Measurements from ENCODE around the gene PRKAA1.

The PRKAA1 gene

DNA sequence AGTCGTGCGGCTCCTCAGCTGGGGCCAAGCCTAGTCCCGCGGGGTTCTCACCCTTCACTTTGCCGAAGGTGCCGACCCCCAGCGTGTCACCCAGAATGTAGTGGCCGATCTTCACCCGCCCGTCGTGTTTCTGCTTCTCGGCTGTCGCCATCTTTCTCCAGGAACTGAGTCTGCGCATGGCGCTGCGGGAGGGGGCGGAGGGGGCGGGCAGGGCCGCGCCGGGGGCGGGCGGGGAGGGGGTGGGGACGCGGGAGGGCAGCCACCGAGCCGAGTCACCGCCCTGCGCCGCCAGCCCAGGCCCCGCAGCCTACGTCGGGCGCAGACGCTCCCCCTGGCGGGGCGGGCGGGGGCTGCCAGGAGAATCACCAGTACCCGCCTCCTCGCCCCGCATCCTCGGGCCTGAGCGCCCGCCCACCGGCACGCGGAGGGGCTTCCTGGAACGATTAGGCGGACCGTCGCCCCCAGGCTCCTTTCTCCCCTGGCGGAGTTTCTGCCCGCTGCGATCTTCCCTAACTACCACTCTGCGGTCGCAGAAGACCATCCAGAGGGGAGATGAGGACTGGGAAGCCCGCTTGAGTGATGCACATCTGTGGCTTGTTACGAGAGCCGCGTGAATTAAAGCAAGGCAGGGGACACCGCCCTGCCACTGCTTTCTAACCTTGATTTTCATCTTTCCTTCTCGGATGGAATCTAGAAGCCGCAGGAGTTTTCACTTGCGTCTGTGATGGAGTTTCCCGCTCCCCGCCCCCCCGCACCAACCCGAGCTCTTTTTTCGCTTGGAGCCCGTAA lies at the start of gene PRKAA1:
Gene PRKAA1 (minus strand): TSS at position 363 of the 789 bp plus-strand sequence. CDS start 185 bp downstream, at position 178.
- DNase-seq (ENCODE audit: low read depth in 2 of 2): peak; percentile 74 to 80

DNA sequence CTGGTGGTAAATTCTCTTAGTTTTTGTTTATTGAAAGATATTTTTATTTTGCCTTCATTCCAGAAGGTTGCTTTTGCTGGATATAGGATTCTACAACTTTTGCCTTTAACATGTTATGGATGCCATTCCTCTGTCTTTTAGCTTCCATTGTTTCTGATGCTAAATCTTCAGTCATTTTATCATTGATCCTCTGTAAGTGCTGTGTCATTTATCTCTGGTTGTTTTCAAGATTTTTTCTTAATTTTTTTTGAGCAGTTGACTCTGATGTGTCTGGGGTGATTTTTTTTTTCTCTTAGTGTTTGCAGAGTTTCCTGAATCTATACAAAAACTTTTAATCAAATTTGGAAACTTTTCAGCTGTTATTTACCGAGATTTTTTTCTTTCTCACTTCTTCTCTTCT lies 49.4 kb upstream of the PRKAA1 start:
- no peak for DNase-seq (ENCODE audit: low read depth in 2 of 2)

- no peak for DNase-seq (ENCODE audit: low read depth in 2 of 2)
Observed at GRCh38 chr5:40846371-40846770, 48.2 kb upstream of the PRKAA1 start.

DNA sequence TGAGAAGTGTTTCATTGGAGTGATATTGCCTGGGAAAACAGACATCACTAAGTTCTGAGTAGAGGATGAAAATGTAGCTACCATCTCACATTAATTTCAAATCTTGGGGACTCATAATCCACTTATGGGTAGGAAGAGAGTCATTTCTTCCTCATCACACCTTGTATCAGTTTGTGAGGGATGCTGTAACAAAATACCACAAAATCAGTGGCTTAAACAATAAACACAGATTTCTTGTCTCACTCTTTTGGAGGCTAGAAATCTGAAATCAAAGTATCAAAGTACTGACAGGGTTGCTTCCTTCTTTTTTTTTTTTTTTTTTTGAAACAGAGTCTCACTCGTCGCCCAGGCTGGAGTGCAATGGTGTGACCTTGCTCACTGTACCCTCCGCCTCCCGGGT lies 46.4 kb upstream of the PRKAA1 start:
- no peak for DNase-seq (ENCODE audit: low read depth in 2 of 2)

DNA sequence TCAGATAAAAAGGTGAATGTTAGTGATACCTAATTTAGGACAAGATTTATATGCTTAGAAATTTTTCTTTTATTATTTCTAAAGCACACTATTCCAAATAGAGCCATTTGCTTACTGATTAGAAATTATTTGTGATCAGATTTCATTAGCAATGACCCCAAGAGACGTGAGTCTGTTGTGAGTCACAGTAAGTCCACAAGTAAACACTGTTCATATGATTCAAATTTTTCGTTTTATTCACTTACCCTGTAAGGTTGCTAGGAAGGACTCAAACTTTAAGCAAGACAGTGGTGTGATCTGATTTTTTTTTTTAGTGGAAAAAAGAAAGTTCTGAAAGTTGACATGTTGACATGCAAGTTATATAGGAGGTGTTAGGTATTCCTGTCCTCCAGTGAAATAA lies 44.2 kb upstream of the PRKAA1 start:
- DNase-seq (ENCODE audit: low read depth in 2 of 2): no peak

DNA sequence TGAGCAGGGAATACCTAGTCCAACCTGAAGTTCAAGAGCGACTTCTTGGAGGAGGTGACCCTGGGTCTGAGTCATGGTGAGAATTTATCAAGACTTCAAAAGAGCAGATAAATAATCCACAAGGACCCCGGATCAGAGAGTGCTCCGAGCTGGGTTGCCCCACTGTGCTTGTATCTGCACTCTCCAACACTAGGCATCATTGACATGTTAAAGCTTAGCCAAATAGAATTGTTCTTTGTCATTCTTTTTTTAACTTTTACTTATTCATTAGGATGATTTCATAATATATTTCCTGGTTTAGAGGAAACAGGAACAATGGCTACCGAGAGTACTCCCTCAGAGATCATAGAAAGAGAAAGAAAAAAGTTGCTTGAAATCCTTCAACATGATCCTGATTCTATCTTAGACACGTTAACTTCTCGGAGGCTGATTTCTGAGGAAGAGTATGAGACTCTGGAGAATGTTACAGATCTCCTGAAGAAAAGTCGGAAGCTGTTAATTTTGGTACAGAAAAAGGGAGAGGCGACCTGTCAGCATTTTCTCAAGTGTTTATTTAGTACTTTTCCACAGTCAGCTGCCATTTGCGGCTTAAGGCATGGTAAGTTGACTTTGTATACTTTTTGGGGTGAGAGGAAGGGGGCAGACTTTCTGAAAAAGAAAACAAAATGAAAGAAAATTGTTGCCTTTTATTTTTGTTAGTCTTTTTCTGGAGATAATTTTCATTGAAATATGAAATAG lies 43.1 kb upstream of the PRKAA1 start, which contains the start of gene CARD6:
Gene CARD6 (plus strand): TSS at position 300 of the 738 bp plus-strand sequence. CDS start 16 bp downstream, at position 316.
- no peak for DNase-seq (ENCODE audit: low read depth in 2 of 2)

- no peak for DNase-seq (ENCODE audit: low read depth in 2 of 2)
Observed at GRCh38 chr5:40838086-40838485, 39.9 kb upstream of the PRKAA1 start.

DNA sequence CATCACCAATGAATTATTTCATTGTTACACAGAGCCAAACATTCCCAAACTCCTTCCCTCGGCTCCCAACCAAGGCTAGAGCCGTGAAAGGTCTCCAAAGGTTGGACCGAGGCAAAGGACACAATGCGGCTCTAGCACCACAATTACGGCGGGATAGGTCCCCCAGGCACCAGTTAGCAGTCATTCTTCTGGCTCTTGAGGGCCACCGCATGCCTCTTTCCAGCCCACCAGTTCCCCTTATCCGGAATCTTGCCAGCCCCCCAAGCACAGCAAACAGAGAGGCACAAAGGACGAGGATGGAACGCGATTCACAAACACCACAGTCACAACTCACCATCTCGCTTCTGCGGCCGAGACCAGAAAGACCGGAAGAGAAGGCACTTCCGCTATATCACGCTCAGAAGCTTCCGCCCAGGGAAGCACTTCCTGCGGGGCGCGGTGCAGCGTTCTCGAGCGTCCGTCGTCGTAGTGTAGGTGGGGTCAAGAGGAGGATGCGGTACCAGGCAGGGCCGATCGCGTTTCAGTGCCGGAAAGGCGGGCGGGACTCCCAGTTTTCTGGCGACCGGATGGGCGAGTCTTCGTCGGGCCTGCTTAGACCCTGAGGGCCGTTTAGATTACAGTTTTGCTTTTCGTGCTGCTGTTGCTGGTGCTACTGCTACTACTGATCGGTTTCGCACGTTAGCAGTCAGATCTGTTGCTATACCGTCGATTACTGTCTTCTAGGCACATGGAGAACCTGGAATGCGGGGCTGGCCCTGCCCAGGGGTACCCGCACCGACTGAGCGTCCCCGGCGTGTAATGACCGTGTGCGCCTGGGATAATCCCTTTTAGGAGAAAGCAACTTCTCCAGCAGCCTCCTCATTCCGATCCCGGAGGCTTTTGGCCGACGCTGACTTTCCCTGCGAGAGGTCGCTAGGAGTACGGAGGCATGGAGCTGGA lies 36.9 kb upstream of the PRKAA1 start, which contains the start of gene RPL37:
Gene RPL37 (minus strand): TSS at position 374 of the 939 bp plus-strand sequence. CDS start 37 bp downstream, at position 337.
- peak; percentile 80 to 85 for DNase-seq (ENCODE audit: low read depth in 2 of 2)

GRCh38 chr5:40834391-40834848 lies 36.2 kb upstream of the PRKAA1 start:
- no peak for DNase-seq (ENCODE audit: low read depth in 2 of 2)

DNA sequence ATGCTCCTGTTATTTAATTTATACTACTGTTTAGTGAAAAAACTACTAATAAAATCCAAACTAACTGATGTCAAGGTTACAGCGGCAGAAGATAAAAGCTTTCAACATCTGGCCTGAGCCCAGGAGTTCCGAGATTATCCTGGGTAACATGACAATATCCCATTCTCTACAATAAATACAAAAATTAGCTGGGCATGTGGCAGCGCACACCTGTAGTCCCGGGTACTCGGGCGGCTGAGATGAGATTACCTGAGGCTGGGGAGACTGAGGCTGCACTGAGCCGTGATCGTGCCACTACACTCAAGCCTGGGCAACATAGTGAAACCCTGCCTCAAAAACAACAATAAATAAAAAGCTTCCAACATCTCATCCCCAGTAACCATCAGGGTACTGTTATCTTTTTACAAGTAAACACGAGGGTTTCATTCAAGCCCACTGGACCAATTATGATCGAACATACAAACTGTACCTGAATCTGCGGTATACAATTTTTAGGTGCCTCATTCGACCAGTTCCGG lies 35.6 kb upstream of the PRKAA1 start:
- DNase-seq (ENCODE audit: low read depth in 2 of 2): no peak

GRCh38 chr5:40832345-40832744 lies 34.2 kb upstream of the PRKAA1 start:
- DNase-seq (ENCODE audit: low read depth in 2 of 2): no peak

- no peak for DNase-seq (ENCODE audit: low read depth in 2 of 2)
Observed at GRCh38 chr5:40831346-40832210, 33.4 kb upstream of the PRKAA1 start.

- DNase-seq (ENCODE audit: low read depth in 2 of 2): no peak
Observed at GRCh38 chr5:40829748-40830533, 31.8 kb upstream of the PRKAA1 start.

DNA sequence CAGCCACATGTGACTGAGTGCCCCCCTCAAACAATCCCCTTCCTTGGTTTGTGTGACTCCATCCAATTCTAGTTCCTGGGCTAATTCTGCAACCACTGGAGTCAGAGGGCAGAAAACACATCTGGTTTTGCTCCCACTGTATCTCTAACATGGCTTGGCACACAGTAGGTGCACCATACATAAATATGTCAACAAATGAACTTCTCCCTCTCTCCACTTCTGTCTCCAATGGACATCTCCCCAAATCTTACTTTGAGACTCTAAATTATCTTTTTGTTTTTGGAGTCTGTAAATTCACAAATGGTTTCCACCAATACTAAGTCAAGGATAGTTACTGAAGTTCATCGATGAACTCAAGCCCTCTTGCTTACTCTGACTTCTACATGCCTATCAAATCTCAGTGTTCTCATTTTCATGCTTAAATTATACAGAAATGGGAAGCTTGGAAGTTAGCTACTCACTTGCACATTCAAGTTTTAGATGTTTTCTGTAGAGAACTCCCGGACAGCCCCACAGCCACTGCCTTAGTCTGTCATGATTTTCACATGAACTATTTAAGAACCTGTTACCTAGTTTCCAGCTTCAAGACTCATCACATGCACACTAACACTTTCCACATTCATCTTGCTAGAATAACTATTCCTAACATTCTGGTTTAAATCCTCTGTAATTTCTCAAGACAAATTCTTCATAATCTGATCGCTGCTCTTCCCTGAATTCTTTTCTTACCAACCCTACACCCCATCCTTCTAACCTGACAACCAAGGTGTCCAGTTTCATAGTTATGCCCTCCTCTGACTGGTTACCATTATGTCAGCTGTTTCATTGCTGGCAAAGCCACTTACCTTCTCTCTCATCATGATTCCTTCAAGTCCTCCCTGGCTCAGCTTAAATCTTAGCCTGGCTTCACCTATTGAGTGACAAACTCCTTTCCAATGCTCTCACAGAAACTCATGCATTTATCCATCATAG lies 30.8 kb upstream of the PRKAA1 start:
- no peak for DNase-seq (ENCODE audit: low read depth in 2 of 2)

DNA sequence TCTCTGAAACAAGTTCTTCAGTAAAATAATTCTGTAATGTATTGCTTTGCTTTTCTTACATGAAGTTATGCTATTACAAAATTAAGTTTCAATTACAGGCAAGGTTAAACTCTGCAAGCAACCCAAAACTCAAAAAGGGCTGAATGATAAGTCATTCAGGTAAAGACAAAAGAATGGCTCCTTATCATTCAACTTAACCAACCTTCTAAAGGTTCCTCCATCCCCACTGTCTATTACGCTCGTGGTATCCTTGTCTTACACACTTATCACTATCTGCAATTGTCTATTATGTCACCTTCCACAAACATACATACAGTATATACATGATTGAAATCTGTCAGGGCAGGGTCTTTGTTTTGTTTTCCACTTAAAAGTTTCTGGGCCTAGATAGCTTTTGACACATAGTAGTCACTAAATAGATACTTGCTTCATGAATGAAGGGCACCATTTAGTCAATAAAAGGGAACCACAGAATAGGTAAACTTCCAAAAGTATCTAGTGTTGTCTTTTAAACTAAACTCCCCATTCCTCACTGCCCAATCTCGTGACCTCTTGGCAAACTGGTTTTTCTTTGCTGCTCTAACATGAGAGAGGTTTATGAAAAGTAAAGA lies 30.0 kb upstream of the PRKAA1 start:
- no peak for DNase-seq (ENCODE audit: low read depth in 2 of 2)

DNA sequence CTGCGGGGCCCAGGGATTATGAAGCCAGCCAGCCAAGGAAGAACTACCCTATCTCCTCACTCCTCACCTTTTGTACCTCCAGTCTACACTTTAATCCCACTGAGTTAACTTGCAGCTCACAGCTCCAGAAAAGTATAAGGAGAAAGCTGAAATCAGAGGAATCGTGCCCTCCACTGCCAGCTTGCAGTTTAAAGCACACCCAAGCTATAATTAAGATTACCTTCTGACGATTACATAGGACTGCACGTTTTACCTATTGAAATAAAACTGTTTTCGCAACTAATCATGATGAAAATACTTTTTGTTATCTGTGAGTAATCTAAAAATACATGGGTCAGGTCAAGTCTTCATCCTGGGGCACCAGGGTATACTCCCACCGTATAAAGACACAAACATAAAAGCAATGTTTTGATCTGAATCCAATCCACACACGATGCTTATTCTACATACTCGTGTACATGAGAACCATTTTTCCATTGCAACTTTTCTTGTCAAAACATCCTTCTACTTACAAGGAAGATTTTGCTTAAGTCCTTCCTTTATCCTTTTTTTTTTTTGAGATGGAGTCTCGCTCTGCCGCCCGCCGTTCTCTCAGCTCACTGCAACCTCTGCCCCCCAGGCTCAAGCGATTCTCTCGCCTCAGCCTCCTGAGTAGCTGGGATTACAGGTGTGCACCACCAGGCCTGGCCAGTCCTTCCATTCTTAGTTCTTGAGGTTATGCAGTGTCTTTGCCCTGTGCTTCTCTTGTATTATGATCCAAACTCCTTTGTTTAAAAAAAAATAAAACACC lies 29.2 kb upstream of the PRKAA1 start:
- DNase-seq (ENCODE audit: low read depth in 2 of 2): no peak

Measured in activated CD4-positive, alpha-beta T cell treated with anti-CD3 and anti-CD28 coated beads for 24 hours (primary cell).